Mesodermal cell (in vitro differentiated cells): ENCODE measurements around the gene CROCC.
A peak's percentile ranks its signal among the peaks of the same experiment; 100 is the strongest.
"Not testable (repeated sequence)": the region's sequence is repeated elsewhere in the genome, so short reads cannot be mapped to it uniquely, and the experiment has no call there.

Source experiments
- H3K27ac ChIP-seq: 2 replicates; pipeline ENCODE4 v1.7.0; 2013; ENCODE audit warnings: mild to moderate bottlenecking, low read depth, low read length, moderate library complexity; ENCODE audit not compliant: severe bottlenecking
- H3K36me3 ChIP-seq: 2 replicates; pipeline ENCODE4 v1.7.1; 2013; ENCODE audit warnings: mild to moderate bottlenecking, low read length, moderate library complexity; ENCODE audit not compliant: control insufficient read depth, insufficient read depth
- H3K4me1 ChIP-seq: one replicate; pipeline ENCODE4 v1.7.1; 2013; ENCODE audit warnings: mild to moderate bottlenecking, low read length; ENCODE audit not compliant: insufficient read depth, control insufficient read depth, poor library complexity, severe bottlenecking
- H3K4me3 ChIP-seq: 2 replicates; pipeline ENCODE4 v1.7.0; 2013; ENCODE audit warnings: low read length, control low read depth, mild to moderate bottlenecking; ENCODE audit not compliant: insufficient read depth, poor library complexity, severe bottlenecking; ENCODE audit errors: extremely low read depth
- H3K9me3 ChIP-seq: 2 replicates; pipeline ENCODE4 v1.7.1; 2013; ENCODE audit warnings: mild to moderate bottlenecking, low read length, moderate library complexity; ENCODE audit not compliant: control insufficient read depth
- WGBS, 2 experiments: methylation state at CpG; one replicate each; pipeline ENCODE4 v1.1.5; 2013; ENCODE audit warnings: missing lambda C conversion rate in 2 of 2; ENCODE audit not compliant: insufficient coverage in 2 of 2; 5-methylcytosine and 5-hydroxymethylcytosine counted together

CROCC gene

DNA sequence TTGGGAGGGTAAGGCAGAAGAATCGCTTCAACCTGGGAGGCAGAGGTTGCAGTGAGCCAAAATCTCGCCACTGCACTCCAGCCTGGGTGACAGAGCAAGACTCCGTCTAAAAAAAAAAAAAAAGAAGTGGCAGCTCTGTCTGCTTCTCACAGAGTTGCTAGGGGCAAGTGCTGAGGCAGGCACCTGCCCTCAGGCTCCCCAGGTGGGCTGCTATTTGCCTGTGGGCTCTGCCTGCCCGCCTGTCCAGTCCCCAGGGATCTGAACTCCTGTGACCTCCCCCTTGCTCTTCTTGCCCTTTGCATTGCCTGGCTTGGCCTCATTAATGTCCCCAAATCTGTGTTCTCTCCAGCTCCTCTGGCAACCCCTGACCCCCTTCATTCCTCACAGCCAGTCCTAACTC lies 30.6 kb downstream of the CROCC start:
- H3K9me3 ChIP-seq, H3K4me1 ChIP-seq, H3K4me3 ChIP-seq, H3K27ac ChIP-seq, H3K36me3 ChIP-seq: not testable (repeated sequence)
- WGBS, 2 experiments, result 84 to 93% methylated on average over 3 to 4 of the region's 4 CpGs

DNA sequence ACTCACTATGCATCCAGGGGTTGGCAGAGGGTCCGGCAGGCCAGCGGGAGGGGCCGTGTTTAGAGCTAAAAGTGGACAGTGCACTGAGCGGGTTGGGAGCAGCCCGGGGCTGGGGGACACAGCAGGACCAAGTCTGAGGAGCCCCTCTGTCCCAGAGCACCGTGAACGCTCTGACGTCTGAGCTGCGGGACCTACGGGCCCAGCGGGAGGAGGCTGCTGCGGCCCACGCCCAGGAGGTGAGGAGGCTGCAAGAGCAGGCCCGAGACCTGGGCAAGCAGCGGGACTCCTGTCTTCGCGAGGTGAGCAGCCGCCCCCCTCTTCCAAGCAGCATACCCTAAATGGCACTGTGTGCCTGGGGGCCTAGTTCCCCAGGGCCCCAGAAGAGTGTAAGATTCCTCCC lies 32.8 kb downstream of the CROCC start:
- H3K9me3 ChIP-seq, result no peaks in the 10 kb centered on the region
- H3K36me3 ChIP-seq, result no peaks in the 10 kb centered on the region
- H3K4me3 ChIP-seq, result no peak overlapping the region
- WGBS, 2 experiments, result 97 to 98% methylated on average over 13 to 16 of the region's 18 CpGs
- H3K27ac ChIP-seq, result no peak overlapping the region
- H3K4me1 ChIP-seq, result no peaks in the 10 kb centered on the region

DNA sequence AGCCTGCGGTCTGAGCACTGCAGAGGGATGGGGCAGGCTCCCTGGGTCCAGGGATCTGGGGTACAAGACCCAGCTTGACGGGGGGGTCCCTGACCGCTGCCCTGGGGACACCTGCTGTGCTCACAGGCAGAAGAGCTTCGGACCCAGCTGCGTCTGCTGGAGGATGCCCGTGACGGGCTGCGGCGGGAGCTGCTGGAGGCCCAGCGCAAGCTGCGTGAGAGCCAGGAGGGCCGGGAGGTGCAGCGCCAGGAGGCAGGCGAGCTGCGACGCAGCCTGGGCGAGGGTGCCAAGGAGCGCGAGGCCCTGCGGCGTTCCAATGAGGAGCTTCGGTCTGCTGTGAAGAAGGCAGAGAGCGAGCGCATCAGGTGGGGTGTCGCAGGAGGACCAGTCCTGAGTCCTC lies 33.5 kb downstream of the CROCC start:
- WGBS, 2 experiments, result 95 to 96% methylated on average over 25 of the region's 25 CpGs
- no peaks in the 10 kb centered on the region for H3K9me3 ChIP-seq
- no peaks in the 10 kb centered on the region for H3K4me1 ChIP-seq

DNA sequence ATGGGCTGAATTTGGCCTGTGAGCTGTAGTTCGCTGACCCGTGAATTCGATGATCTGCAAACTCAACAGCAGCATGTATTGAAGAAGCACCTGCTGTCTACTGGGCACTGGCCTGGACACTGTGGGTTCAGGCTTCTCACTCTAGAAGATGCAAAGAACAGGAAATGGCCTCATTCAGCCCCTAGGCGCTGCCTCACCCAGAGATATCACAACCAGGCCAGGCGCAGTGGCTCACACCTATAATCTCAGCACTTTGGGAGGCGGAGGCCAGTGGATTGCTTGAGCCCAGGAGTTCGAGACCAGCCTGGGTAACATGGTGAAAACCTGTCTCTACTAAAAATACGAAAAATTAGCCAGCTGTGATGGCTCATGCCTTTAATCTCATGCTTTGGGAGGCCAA lies 35.0 kb downstream of the CROCC start:
- 92 to 97% methylated on average over 8 of the region's 8 CpGs for WGBS, 2 experiments

More for the DNA sequence above, 33.5 kb downstream of the CROCC start:
- no peak overlapping the region for H3K27ac ChIP-seq
- H3K36me3 ChIP-seq, result no peaks in the 10 kb centered on the region
- H3K4me3 ChIP-seq, result no peak overlapping the region

DNA sequence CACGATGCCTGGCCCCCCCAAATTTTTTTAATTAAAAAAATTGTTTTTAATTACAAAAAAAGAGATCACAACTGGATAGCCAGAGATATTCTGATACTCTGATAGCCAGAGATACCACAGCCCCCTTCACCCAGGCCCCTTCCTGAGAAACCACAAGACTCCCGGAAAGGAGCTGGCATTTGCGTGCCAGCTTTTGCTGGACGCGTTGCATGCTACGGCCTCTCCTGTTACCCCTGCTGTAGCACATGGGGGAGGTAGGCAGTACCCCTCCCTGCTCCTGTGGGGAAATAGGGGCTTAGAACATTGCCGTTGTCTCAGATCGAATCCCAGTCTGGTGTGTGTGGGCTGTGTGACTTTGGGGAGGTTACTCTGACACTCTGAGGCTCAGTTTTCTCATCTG lies 36.0 kb downstream of the CROCC start:
- Histone ChIP-seq H3K4me3 (no peak overlapping the region), H3K4me1 (no peaks in the 10 kb centered on the region), H3K27ac (no peak overlapping the region), H3K9me3 (no peaks in the 10 kb centered on the region), H3K36me3 (no peaks in the 10 kb centered on the region)
- 89 to 100% methylated on average over 1 to 5 of the region's 8 CpGs for WGBS, 2 experiments

More for the DNA sequence above, 35.0 kb downstream of the CROCC start:
- Histone ChIP-seq H3K9me3 (no peaks in the 10 kb centered on the region), H3K4me1 (no peaks in the 10 kb centered on the region), H3K27ac (no peak overlapping the region), H3K4me3 (no peak overlapping the region), H3K36me3 (no peaks in the 10 kb centered on the region)

DNA sequence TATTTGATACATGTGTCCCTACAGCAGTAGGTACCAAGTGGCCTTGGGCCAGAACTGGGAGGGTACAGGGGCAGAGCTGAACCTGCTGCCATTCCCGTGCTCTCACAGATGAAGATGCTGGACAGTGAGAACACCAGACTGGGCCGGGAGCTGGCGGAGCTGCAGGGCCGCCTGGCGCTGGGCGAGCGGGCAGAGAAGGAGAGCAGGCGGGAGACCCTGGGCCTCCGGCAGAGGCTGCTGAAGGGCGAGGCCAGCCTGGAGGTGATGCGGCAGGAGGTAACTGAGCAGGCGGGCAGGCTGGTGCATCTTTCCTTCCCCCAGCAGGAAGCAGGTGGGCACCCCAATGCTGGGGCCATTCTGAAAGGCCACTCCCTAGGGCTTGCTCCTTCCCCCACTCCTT lies 36.7 kb downstream of the CROCC start:
- H3K4me1 ChIP-seq, result no peaks in the 10 kb centered on the region
- WGBS, 2 experiments, result 97% methylated on average over 11 of the region's 12 CpGs
- no peak overlapping the region for H3K27ac ChIP-seq
- no peak overlapping the region for H3K4me3 ChIP-seq
- no peaks in the 10 kb centered on the region for H3K9me3 ChIP-seq
- no peaks in the 10 kb centered on the region for H3K36me3 ChIP-seq

DNA sequence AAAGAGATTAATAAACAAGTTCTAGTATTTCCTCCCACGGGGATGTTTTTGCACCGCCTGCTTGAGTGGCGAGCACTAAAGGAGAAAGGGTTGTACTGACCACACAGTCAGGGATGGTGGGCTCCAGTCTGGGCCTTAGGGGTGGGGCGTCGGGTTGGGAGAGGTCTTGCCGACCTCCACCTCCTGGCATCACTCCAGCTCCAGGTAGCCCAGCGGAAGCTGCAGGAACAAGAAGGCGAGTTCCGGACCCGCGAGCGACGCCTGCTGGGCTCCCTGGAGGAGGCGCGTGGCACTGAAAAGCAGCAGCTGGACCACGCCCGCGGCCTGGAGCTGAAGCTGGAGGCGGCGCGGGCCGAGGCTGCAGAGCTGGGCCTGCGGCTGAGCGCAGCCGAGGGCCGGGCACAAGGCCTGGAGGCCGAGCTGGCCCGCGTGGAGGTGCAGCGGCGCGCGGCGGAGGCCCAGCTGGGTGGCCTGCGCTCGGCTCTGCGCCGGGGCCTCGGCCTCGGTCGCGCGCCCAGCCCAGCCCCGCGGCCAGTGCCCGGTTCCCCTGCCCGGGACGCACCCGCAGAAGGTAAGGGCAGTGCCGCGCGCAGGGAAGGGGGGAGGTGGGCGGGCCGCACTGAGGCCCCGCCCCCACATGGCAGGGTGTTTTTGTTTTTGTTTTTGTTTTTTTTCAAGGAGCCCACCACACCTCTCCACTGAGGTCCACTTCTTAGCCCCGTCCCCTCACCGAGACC lies 39.0 kb downstream of the CROCC start:
- Histone ChIP-seq H3K27ac (no peak overlapping the region), H3K4me3 (peak overlapping the region; percentile 26), H3K9me3 (no peaks in the 10 kb centered on the region), H3K4me1 (no peaks in the 10 kb centered on the region), H3K36me3 (peaks cover 2% of the 10 kb centered on the region)
- WGBS, 2 experiments, result 5 to 8% methylated on average over 42 to 46 of the region's 57 CpGs

DNA sequence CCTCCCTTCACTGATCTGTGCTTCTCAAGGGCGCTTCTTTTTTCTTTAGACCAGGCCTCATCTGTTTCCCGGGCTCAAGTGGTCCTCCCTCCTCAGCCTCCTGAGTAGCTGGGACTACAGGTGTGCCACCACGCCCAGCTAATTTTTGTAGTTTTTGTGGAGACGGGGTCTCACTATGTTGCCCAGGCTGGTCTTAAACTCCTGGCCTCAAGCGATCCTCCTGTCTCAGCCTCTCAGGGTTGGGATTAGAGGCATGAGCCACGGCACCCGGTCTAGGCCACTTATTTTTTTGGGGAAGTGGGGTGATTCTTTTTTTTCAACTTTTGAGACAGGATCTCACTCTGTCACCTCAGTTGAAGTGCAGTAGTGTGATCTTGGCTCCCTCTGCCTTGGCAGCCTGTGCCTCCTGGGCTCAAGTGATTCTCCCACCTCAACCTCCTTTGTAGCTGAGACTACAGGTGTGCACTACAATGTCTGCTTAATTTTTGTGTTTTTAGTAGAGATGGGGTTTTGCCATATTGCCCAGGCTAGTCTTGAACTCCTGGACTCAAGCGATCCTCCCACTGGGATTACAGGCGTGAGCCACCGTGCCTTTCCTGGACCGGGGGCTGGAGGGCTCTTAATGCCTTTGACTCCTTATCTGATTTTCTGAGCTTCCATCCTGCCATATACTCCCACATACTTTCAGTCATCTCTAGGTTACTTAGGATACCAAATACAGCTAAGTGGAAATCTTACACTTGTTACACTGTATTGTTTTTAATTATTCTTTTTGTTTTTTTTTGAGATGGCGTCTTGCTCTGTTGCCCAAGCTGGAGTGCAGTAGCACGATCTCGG lies 39.8 kb downstream of the CROCC start:
- Histone ChIP-seq H3K4me1 (no peaks in the 10 kb centered on the region), H3K36me3 (peaks cover 10% of the 10 kb centered on the region), H3K4me3 (peak overlapping the region; percentile 26), H3K27ac (no peak overlapping the region), H3K9me3 (no peaks in the 10 kb centered on the region)
- 94 to 96% methylated on average over 12 to 13 of the region's 14 CpGs for WGBS, 2 experiments

DNA sequence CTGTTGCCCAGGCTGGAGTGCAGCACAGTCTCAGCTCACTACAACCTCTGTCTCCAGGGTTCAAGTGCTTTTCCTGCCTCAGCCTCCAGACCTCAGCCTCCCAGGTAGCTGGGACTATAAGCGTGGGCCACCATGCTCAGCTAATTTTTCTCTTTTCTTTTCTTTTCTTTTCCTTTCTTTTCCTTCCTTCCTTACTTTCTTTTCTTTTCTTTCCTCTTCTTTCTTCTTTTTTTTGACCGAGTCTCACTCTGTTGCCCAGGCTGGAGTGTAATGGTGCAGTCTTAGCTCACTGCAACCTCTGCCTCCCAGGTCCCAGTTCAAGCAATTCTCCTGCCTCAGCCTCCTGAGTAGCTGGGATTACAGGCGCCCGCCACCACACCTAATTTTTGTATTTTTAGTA lies 42.4 kb downstream of the CROCC start:
- not testable (repeated sequence) for H3K4me3 ChIP-seq, H3K27ac ChIP-seq, H3K9me3 ChIP-seq, H3K4me1 ChIP-seq
- WGBS, 2 experiments, result 94 to 100% methylated on average over 3 to 4 of the region's 4 CpGs
- peaks cover 25% of the 10 kb centered on the region for H3K36me3 ChIP-seq

DNA sequence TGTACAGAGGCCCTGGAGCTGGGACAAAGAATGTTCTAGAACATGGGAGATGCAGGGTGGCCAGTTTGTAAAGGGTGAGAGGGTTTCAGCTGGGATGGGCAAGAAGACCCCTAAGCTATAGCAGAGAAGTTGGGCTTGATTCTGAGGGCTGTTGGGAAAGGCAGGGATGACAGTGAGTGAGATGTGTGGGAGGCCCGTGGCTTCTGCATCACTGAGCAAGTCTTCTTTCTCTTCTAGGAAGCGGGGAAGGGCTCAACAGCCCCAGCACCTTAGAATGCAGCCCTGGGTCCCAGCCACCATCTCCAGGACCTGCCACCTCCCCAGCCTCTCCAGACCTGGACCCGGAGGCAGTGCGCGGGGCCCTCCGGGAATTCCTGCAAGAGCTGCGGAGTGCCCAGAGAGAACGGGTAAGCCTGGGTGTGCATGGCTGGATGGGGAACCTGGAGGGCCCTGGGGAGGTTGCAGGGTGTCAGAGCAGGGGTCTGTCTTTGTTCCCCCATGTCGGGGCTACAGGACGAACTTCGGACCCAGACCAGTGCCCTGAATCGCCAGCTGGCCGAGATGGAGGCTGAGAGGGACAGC lies 43.8 kb downstream of the CROCC start:
- WGBS, 2 experiments, result 90 to 93% methylated on average over 6 to 13 of the region's 13 CpGs
- no peaks in the 10 kb centered on the region for H3K9me3 ChIP-seq
- H3K4me1 ChIP-seq, result no peaks in the 10 kb centered on the region
- H3K36me3 ChIP-seq, result peaks cover 25% of the 10 kb centered on the region
- H3K27ac ChIP-seq, result no peak overlapping the region
- H3K4me3 ChIP-seq, result no peak overlapping the region
